GM10266 (cell line): ENCODE data around the gene DISC1.
A peak's percentile ranks its signal among the peaks of the same experiment; 100 is the strongest.
"Not testable (repeated sequence)": the region's sequence is repeated elsewhere in the genome, so short reads cannot be mapped to it uniquely, and the experiment has no call there.

Experiments
- DNase-seq: peaks from one replicate; pipeline ENCODE4 v3.0.0; 2012; ENCODE audit errors: extremely low spot score
- TF ChIP-seq, protein P1 (sequence below): IDR thresholded peaks from 2 replicates; pipeline ENCODE4 v1.5.1; 2012; ENCODE audit warnings: mild to moderate bottlenecking, low read depth; ENCODE audit not compliant: control insufficient read depth, insufficient read depth; ENCODE audit errors: missing control alignments

DISC1 gene

DNA sequence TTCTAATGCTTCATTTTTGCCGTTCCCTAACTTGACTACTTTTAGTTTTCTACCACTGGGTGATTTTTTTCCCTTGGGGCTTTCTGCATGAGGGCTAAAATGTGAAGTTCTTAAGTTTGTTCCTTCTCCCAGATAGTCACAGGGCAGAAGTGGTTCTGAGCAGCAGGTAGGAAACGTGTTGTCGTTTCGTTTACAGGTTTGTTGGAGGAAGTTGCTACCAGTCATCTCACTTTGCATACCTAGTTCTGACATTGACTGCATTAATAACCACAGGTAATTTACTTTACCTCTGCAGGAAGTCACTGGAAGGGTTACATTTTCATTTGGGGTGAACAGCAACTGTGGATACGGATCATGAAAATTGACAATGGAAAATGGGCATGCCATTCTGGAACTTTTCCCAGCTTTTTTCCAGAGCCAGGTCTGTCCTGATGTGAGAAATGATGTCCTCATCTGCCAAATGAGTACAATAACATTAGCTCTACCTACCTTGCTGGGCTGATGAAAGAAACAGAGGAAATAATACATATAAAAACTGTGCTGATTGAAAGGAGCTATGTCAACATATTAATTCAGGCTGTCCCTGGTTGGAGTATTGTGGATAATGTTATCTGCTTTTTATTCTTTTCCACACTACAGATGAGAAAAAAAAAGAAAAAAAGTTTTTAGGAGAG lies 94.2 kb downstream of the DISC1 start:
- no peak for DNase-seq
- TF ChIP-seq, protein P1, sequence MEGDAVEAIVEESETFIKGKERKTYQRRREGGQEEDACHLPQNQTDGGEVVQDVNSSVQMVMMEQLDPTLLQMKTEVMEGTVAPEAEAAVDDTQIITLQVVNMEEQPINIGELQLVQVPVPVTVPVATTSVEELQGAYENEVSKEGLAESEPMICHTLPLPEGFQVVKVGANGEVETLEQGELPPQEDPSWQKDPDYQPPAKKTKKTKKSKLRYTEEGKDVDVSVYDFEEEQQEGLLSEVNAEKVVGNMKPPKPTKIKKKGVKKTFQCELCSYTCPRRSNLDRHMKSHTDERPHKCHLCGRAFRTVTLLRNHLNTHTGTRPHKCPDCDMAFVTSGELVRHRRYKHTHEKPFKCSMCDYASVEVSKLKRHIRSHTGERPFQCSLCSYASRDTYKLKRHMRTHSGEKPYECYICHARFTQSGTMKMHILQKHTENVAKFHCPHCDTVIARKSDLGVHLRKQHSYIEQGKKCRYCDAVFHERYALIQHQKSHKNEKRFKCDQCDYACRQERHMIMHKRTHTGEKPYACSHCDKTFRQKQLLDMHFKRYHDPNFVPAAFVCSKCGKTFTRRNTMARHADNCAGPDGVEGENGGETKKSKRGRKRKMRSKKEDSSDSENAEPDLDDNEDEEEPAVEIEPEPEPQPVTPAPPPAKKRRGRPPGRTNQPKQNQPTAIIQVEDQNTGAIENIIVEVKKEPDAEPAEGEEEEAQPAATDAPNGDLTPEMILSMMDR, result no peak

DNA sequence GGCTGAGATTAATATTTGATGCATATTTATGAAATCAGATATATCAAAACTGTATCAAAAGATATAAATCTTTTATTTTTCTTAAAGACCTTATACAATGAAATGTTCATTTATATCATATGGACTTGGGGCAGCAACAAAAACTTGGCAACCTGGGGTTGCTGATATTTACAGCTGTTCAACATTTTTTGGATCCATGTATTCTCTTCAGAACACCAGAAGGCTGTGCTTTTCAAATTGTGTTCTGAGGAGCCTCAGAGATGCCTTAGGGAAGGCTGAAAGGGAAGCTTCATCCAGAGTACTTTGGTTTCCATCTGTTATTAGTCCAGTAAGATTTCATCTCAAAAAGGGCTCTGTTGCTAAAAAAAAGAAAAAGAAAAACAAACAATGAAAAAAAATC lies 94.8 kb downstream of the DISC1 start:
- DNase-seq, result no peak
- TF ChIP-seq, protein P1, result no peak

DNA sequence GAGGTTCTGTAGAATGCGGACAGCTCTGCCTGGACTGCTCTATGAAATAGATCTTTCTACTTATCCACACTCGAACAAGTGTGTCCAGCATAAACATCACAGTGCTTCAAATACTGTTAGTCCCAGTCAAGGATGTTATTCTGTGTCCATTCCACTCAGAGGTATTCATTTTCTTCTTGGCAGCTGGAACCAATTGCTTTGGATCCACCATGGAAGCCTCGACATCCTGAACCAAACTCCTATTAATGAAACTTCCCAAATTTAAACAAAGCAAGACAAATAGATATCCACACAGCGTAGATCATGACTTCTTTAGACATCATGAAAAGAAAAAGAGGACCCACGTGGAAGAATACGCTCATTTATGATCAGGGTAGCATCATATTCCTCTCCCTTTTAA lies 95.8 kb downstream of the DISC1 start:
- TF ChIP-seq, protein P1, result no peak

DNA sequence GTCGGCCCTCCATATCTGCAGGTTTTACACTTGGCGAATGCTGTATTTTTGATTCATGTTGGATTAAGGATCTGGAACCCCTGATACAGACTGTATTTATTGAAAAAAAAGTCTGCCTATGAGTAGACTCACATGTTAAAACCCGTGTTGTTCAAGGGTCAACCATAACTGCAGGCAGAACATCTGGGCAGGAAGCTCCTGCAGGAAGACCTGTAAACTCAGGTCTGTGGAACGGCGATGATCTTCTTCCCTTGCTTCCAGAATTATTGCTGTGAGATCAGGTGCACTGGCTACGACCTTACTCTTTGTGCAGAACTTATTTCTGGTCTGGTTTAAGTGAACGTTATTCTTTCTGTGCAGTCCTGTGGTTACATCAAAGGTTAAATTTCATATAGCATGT lies 96.6 kb downstream of the DISC1 start:
- TF ChIP-seq, protein P1, result no peak
- DNase-seq, result no peak

More for the DNA sequence above, 95.8 kb downstream of the DISC1 start:
- DNase-seq, result no peak

- no peak for DNase-seq
- TF ChIP-seq, protein P1, result no peak
Measured at GRCh38 chr1:231724041-231724440, 97.5 kb downstream of the DISC1 start.

- no peak for DNase-seq
- TF ChIP-seq, protein P1, result peak; percentile 45
Measured at GRCh38 chr1:231724876-231725647, 98.5 kb downstream of the DISC1 start.

DNA sequence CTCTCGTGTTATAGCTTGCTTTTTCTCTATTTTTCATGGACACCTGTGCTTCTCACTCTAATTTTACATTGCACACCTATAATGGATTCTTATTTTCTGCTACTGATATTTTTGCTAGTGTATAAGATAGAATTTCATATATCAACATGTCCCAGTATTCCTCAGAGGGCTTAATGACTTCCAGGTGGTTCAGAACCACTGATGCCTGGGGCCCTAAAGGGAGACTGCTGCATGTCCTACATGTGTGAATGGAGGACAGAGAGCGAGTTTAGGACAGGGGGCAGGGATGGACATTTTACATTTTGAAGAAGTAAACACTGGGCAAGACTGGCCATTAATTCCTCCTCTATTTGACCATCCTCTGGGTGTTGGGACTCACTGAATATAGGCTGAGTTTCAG lies 100.6 kb downstream of the DISC1 start:
- TF ChIP-seq, protein P1, result no peak
- no peak for DNase-seq

DNA sequence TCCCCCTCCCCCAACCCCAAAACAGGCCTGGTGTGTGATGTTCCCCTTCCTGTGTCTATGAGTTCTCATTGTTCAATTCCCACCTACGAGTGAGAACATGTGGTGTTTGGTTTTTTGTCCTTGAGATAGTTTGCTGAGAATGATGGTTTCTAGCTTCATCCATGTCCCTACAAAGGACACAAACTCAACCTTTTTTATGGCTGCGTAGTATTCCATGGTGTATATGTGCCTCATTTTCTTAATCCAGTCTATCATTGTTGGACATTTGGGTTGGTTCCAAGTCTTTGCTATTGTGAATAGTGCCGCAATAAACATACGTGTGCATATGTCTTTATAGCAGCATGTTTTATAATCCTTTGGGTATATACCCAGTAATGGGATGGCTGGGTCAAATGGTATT lies 102.4 kb downstream of the DISC1 start:
- not testable (repeated sequence) for DNase-seq
